AG09309 (cell line): ENCODE measurements around the gene NOL4L.

ENCODE experiments used
- DNase-seq: peaks from one replicate; pipeline ENCODE4 v3.0.0-alpha.2; 2010; ENCODE audit warnings: low read depth
- H3K4me3 ChIP-seq: 2 replicates; pipeline ENCODE4 v1.5.1; 2011; ENCODE audit warnings: mild to moderate bottlenecking, low read depth, low read length, moderate library complexity; ENCODE audit not compliant: control insufficient read depth
- TF ChIP-seq, protein P1 (sequence below): IDR thresholded peaks from 2 replicates; pipeline ENCODE4 v1.5.1; 2011; ENCODE audit warnings: mild to moderate bottlenecking, low read depth, low read length, inconsistent platforms; ENCODE audit not compliant: insufficient read depth, control insufficient read depth; ENCODE audit errors: missing control alignments

The NOL4L gene

DNA sequence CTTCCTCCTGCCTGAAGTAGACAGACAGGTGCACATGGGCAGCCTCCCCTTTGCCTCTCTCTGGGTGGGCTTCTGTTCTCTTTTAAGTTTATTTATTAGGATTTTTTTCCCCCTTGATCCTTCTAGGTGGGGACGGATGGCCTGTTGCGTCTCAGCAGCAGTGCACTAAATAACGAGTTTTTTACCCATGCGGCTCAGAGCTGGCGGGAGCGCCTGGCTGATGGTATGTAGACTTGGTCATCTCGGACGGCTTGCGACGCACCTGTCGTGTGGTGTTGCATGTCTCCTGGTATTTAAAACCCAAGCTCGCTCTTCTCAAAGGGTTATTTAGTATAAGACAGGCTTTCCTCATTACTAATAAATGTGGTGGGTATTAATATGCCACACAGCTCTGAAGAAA is 153.7 kb downstream of the NOL4L start:
- no peak for DNase-seq
- TF ChIP-seq, protein P1, sequence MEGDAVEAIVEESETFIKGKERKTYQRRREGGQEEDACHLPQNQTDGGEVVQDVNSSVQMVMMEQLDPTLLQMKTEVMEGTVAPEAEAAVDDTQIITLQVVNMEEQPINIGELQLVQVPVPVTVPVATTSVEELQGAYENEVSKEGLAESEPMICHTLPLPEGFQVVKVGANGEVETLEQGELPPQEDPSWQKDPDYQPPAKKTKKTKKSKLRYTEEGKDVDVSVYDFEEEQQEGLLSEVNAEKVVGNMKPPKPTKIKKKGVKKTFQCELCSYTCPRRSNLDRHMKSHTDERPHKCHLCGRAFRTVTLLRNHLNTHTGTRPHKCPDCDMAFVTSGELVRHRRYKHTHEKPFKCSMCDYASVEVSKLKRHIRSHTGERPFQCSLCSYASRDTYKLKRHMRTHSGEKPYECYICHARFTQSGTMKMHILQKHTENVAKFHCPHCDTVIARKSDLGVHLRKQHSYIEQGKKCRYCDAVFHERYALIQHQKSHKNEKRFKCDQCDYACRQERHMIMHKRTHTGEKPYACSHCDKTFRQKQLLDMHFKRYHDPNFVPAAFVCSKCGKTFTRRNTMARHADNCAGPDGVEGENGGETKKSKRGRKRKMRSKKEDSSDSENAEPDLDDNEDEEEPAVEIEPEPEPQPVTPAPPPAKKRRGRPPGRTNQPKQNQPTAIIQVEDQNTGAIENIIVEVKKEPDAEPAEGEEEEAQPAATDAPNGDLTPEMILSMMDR: no peak
- H3K4me3 ChIP-seq: no peak overlapping the region

GRCh38 chr20:32429745-32430360 is 155.3 kb downstream of the NOL4L start:
- TF ChIP-seq, protein P1: no peak
- no peak overlapping the region for H3K4me3 ChIP-seq
- no peak for DNase-seq

GRCh38 chr20:32429343-32429742 is 155.8 kb downstream of the NOL4L start:
- TF ChIP-seq, protein P1: no peak
- no peak overlapping the region for H3K4me3 ChIP-seq
- no peak for DNase-seq

DNA sequence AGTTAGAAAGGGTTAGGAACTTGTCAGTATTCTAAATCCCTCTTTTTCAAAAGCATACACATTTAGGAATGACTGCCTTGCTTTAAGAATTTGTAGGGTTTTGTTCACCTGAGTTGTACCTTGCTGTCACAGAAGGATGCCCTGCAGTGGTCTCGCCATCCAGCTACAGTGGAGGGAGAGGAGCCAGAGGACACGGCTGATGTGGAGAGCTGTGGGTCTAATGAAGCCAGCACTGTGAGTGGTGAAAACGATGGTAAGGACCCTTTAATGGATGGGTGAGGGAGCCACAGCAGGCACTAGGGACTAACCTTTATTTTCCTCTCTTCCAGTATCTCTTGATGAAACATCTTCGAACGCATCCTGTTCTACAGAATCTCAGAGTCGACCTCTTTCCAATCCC is 157.1 kb downstream of the NOL4L start:
- no peak overlapping the region for H3K4me3 ChIP-seq
- TF ChIP-seq, protein P1: no peak
- no peak for DNase-seq

- TF ChIP-seq, protein P1: no peak
- no peak for DNase-seq
Measured at GRCh38 chr20:32421290-32421689, 163.8 kb downstream of the NOL4L start.

GRCh38 chr20:32418376-32418775 is 166.8 kb downstream of the NOL4L start:
- no peak overlapping the region for H3K4me3 ChIP-seq
- TF ChIP-seq, protein P1: no peak
- DNase-seq: no peak

More at GRCh38 chr20:32421290-32421689, 163.8 kb downstream of the NOL4L start:
- H3K4me3 ChIP-seq: no peak overlapping the region
